GM21390 (cell line): ENCODE measurements around the gene TLE2.
"Not testable (repeated sequence)": the region's sequence is repeated elsewhere in the genome, so short reads cannot be mapped to it uniquely, and the experiment has no call there.

Experiments
- ATAC-seq: cut with Tn5 transposase; IDR thresholded peaks from one replicate; pipeline ENCODE4 v1.9.1; 2021; ENCODE audit not compliant: unreplicated experiment

Gene TLE2

DNA sequence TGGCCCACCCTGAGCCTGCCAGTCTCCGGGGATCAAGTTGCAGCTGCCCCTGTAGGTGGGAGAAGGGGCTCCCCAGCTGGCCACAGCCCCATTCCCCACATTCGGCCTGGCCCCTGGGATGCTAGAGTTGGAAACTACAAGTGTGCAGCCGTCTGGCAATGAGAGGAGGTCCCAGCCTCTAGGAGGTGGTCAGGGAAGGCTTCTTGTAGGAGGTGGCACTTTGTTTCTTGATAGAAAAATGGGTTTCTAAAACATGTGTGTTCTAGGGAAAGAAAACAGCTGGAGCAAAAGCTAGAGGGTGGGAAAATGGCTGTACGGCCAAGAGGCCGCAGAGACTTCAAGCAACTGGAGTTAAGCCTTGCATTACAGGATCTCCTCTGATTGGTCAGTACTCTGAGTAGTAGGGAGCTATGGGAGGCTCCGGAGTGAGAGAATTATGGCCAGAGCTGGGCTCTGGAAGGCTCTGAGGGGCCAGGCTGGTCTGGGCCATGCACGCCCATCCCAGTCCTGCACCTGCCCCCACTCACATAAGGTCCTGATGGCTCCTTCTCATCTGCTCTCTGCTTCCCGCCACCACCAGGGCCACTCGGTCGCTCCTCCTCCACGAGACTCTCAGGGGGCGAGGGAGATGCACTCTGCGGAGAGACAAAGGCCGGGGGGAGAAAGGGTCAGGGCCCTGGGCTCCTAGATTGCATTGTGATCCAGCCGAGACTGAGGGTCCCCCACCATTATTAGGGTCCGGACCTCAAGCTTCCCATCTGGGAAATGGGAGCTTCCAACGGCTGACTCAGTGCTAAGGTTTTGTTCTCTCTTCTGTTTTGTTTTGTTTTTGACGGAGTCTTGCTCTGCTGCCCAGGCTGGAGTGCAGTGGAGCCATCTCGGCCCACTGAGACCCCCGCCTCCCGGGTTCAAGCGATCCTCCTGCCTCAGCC, 13.7 kb downstream of the TLE2 start:
- no peak for ATAC-seq

- no peak for ATAC-seq
Measured at GRCh38 chr19:3014135-3014534, 14.9 kb downstream of the TLE2 start.

GRCh38 chr19:3013263-3013725, 15.8 kb downstream of the TLE2 start:
- no peak for ATAC-seq

DNA sequence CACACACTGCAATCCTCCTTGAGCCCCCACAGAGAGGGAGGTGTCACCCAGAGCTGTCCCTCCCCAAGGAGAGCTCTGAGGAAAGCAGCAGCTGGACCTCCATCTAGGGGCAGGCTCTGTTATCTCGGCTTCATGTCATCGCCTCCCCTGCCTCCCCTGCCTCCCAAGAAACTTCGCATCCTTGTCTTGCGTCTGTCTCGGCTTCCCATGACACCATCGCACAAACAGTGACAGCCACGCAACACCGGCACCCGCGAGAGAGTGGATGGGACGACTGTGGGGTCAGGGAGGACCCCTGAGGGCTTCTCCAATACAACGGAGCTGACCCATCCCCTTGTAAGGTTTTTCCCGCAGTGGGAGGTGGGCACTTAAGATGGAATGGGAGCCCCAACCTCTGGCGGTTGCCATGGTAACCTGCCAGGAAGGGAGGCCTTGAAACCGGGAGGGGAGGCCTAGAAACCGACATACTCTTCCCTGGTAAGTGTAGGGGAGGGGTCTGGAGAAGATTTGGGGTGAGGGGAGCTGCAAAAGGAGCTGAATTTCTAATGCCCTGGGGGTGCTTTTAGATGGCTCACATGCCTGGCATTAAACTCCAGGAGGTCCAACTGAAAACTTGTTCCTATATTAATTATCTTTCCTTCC, 16.3 kb downstream of the TLE2 start:
- no peak for ATAC-seq

- ATAC-seq: not testable (repeated sequence)
Measured at GRCh38 chr19:3012059-3012458, 17.0 kb downstream of the TLE2 start.

DNA sequence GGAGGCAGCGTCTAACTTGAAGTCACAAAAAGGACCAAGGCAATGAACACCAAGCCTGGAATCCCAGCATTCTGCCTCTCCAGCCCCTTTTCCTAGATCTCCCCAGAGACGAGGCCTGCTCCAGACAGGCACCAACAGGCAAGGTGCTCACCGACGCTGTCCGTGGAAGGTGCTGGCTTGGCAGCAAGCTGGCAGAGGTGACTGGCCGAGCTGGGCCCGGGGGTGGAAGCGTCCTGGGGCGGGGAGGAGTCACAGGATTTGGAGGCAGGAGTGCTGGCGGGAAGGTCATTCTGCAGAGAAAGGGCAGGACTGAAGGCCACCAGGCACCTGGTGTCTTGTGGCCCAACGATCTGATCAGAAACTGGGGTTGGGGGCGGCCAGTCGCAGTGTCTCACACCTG, 18.2 kb downstream of the TLE2 start:
- no peak for ATAC-seq

GRCh38 chr19:3008994-3009393, 20.1 kb downstream of the TLE2 start:
- no peak for ATAC-seq

- ATAC-seq: no peak
Measured at GRCh38 chr19:3007975-3008374, 21.1 kb downstream of the TLE2 start.

- ATAC-seq: no peak
Measured at GRCh38 chr19:3006075-3006767, 22.9 kb downstream of the TLE2 start.

GRCh38 chr19:3005345-3005744, 23.7 kb downstream of the TLE2 start:
- no peak for ATAC-seq

- ATAC-seq: no peak
Measured at GRCh38 chr19:3004522-3004921, 24.6 kb downstream of the TLE2 start.

DNA sequence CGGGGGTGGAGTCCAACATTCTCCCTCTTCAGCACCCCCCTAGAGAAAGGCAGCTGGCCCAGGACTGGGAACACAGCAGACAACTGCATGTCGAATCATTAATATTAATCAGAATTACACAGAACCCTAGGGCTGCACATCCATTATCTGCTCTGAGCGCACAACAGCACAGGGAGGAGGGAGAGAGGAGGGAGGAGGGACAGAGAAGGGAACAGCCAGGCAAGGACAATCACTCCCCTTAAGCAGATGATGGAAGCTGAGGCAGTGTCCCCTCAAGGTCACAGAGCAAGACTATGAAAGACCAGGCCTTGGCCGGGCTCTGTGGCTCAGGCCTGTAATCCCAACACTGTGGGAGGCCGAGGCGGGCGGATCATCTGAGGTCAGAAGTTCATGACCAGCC, 26.0 kb downstream of the TLE2 start:
- no peak for ATAC-seq

DNA sequence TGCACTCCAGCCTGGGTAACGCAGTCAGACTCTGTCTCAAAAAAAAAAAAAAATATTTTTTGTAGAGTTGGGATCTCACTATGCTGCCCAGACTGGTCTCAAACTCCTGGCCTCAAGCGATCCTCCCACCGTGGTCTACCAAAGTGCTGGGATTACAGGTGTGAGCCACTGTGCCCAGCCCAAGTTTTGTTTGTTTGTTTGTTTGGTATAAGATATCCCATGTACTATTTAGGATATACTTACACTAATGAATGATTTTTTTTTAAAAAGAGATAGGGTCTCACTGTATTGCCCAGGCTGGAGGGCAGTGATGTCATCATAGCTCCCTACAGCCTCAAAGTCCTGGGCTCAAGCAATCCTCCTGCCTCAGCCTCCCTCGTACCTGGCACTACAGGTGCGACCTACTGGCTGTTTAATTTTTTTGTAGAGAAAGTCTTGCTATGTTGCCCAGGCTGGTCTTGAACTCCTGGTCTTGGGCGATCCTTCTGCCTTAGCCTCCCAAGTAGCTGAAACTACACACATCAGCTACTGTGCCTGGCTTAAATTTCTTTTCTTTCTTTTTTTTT, 27.8 kb downstream of the TLE2 start:
- ATAC-seq: no peak

DNA sequence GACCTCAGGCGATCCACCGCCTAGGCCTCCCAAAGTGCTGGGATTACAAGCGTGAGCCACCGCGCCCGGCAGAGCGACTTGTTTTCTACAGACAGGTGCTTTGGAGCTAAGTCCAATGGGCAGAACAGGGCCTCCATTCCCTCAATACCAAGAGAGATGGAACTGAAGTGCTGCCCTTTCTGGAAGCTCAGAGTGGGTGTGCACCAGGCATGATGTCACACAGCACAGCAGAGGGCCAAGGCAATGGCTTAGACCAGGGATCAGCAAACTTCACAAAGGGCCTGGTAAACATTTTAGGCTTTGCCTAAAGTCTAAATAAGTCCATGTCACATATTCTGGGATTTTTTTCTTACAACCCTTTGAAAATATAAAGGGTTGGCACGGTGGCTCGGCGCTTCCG, 30.4 kb downstream of the TLE2 start:
- ATAC-seq: no peak

DNA sequence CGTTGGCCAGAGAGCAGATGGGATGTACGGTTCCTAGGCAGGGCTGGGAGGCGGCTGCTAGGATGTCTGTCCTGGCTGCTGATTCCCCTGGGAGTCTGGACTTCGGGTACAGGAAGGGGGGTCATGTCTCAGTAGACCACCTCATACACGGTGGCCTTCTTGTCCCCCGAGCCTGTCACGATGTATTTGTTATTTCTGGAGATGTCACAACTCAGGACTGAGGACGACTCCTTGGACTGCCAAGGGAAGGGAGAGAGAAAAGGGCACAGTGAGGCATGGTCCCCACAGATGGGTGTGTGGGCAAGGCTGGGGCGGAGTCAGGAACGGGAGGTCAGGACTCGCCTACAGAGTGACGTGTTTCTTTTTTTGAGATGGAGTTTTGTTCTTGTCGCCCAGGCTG, 31.4 kb downstream of the TLE2 start:
- no peak for ATAC-seq

DNA sequence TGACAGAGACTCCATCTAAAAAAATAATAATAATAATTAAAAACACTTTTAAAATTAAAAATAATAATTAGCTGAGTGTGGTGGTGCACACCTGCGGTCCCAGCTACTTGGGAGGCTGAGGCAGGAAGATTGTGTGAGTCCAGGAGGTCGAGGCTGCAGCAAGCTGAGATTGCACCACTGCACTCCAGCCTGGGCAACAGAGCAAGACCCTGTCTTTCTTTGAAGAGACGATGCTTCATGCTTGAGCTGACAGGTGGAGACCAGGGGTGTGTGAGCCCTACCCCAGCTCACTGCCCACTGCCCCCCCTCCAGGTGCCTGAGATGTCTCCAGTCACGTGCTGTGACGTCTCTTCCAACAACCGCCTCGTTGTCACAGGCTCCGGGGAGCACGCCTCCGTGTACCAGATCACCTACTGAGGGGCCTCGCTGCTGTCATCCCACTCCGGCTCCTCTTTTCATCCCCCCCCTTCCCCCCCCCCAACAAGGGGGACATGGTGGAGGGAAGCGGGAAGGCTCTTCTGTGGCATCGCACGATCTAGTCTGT, 34.4 kb downstream of the TLE2 start:
- no peak for ATAC-seq

GRCh38 chr19:2993579-2993978, 35.5 kb downstream of the TLE2 start:
- ATAC-seq: no peak

- no peak for ATAC-seq
Measured at GRCh38 chr19:2992958-2993357, 36.1 kb downstream of the TLE2 start.

DNA sequence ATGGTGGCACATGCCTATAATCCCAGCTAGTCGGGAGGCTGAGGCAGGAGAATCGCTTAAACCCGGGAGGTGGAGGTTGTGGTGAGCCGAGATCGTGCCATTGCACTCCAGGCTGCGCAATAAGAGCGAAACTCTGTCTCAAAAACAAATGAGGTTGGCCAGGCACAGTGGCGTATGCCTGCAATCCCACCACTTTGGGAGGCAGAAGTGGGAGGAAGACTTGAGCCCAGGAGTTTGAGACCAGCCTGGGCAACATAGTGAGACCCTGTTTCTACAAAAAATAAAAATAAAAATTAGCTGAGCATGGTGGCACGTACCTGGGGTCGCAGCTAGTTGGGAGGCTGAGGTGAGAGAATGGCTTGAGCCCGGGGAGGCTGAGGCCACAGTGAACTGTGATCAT, 36.7 kb downstream of the TLE2 start:
- ATAC-seq: not testable (repeated sequence)

DNA sequence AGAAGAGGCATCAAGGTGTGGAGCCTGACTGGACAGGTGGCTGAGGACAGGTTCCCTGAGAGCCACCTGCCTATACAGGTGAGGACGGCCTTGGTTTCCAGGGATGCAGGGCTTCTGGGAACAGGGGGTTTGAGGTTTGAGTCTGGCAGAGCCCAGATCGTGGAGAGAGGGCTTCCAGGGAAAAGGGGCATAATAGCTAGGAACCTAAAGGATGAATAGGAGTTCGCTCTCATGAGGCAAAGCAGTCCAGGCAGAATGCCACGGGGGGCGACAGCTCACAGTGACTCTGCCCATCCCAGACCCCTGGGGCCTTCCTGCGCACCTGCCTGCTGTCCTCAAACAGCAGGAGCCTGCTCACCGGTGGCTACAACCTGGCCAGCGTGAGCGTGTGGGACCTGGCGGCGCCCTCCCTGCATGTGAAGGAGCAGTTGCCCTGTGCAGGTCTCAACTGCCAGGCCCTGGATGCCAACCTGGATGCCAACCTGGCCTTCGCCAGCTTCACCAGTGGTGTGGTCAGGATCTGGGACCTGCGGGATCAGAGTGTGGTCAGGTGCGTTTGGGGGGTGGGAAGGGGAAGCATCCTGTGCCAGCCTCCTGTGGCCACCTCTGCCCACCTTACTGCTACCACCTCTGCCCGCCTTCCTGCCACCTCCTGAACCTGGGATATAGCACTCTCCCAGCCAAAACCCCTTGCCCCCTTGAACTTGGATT, 39.7 kb downstream of the TLE2 start:
- no peak for ATAC-seq
